HEK293T (cell line): ENCODE measurements around the gene CPM.

Experiments used
- CTCF ChIA-PET: fragments of 350-600 bp; formaldehyde crosslinking; extraction: SDS; loops from one replicate; lab custom pipeline; 2021; ENCODE audit warnings: antibody characterized with exemption, inconsistent platforms; lab: Yijun Ruan, JAX
- POLR2A ChIA-PET: fragments of 350-600 bp; formaldehyde crosslinking; extraction: SDS; loops from one replicate; lab custom pipeline; 2020; ENCODE audit warnings: antibody characterized with exemption, inconsistent platforms; lab: Yijun Ruan, JAX
- DNase-seq: peaks from one replicate; pipeline ENCODE4 v3.0.0; 2012; ENCODE audit warnings: mixed read lengths; ENCODE audit errors: extremely low spot score
- ARNT ChIP-seq: fragments of 450-650 bp; IDR thresholded peaks from 2 replicates; pipeline ENCODE4 v1.6.1; 2017; ENCODE audit warnings: mild to moderate bottlenecking
- BHLHE40 ChIP-seq: fragments of 450-650 bp; IDR thresholded peaks from 2 replicates; pipeline ENCODE4 v1.6.1; 2016; ENCODE audit warnings: mild to moderate bottlenecking, moderate library complexity, borderline replicate concordance
- CTBP1 ChIP-seq: fragments of 450-650 bp; IDR thresholded peaks from 2 replicates; pipeline ENCODE4 v1.6.1; 2016; ENCODE audit warnings: borderline replicate concordance
- ELF4 ChIP-seq: fragments of 450-650 bp; IDR thresholded peaks from 2 replicates; pipeline ENCODE4 v1.6.1; 2017; ENCODE audit warnings: antibody characterized with exemption
- FOXA1 ChIP-seq: fragments of 450-650 bp; IDR thresholded peaks from 2 replicates; pipeline ENCODE4 v1.6.1; 2016; ENCODE audit warnings: mild to moderate bottlenecking
- FOXK2 ChIP-seq: fragments of 450-650 bp; IDR thresholded peaks from 2 replicates; pipeline ENCODE4 v1.6.1; 2016; ENCODE audit warnings: mild to moderate bottlenecking
- FOXM1 ChIP-seq: fragments of 450-650 bp; IDR thresholded peaks from 2 replicates; pipeline ENCODE4 v1.6.1; 2017; ENCODE audit warnings: mild to moderate bottlenecking, borderline replicate concordance
- HDGF ChIP-seq: fragments of 450-650 bp; IDR thresholded peaks from 2 replicates; pipeline ENCODE4 v1.6.1; 2017; ENCODE audit warnings: antibody characterized with exemption, borderline replicate concordance
- L3MBTL2 ChIP-seq: fragments of 450-650 bp; conservative IDR thresholded peaks from 2 replicates; pipeline ENCODE4 v1.6.1; 2016; ENCODE audit warnings: mild to moderate bottlenecking
- LEF1 ChIP-seq: fragments of 450-650 bp; IDR thresholded peaks from 2 replicates; pipeline ENCODE4 v1.6.1; 2017; ENCODE audit warnings: mild to moderate bottlenecking, borderline replicate concordance
- NFRKB ChIP-seq: fragments of 450-650 bp; IDR thresholded peaks from 2 replicates; pipeline ENCODE4 v1.6.1; 2016; ENCODE audit warnings: mild to moderate bottlenecking, moderate library complexity
- PKNOX1 ChIP-seq: fragments of 450-650 bp; IDR thresholded peaks from 2 replicates; pipeline ENCODE4 v1.6.1; 2016
- SP1 ChIP-seq: fragments of 450-650 bp; IDR thresholded peaks from 2 replicates; pipeline ENCODE4 v1.6.1; 2017
- SUZ12 ChIP-seq: fragments of 450-650 bp; IDR thresholded peaks from 2 replicates; pipeline ENCODE4 v1.6.1; 2016; ENCODE audit warnings: mild to moderate bottlenecking
- TARDBP ChIP-seq: fragments of 450-650 bp; IDR thresholded peaks from 2 replicates; pipeline ENCODE4 v1.6.1; 2016
- ZNF384 ChIP-seq: fragments of 450-650 bp; IDR thresholded peaks from 2 replicates; pipeline ENCODE4 v1.6.1; 2016

Gene CPM

GRCh38 chr12:68932961-68933893 lies at the start of gene CPM:
Gene CPM, minus strand, starts transcription at chr12:68933171. Its CDS starts 334 bp downstream, at chr12:68932837.
- ChIA-PET CTCF (no interaction called here), POLR2A (no interaction called here)
- peak; percentile 83 for DNase-seq
- TF ChIP-seq BHLHE40: no peak
- TF ChIP-seq NFRKB: no peak
- TF ChIP-seq SUZ12: no peak
- TF ChIP-seq ARNT: no peak
- TF ChIP-seq PKNOX1: no peak
- no peak for TF ChIP-seq FOXM1
- no peak for TF ChIP-seq HDGF
- no peak for TF ChIP-seq FOXA1
- no peak for TF ChIP-seq CTBP1
- no peak for TF ChIP-seq TARDBP
- TF ChIP-seq SP1: no peak
- TF ChIP-seq ELF4: no peak

DNA sequence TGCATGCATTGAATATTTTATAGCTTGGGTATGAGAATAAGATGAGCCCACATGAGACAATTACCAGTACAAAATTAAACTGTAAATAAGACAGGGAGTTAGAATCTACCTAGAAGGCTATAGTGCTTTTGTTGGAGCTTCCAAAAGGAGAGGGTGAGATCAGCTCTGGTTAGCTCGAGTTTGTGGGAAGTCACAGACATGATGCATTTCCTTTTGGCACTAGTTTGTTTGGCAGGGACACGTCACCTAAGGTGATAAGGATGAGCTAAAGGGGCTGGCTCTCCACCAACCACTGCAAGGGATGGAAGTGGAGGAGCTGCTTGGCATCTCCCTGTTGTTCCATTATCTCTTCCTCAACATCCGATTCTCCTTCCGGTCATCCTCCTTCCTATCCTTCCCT lies 48.5 kb upstream of the CPM start:
- TF ChIP-seq BHLHE40 (no peak), LEF1 (no peak), SP1 (no peak), SUZ12 (no peak), FOXA1 (no peak), HDGF (no peak), ZNF384 (no peak), PKNOX1 (no peak), NFRKB (no peak), ARNT (no peak), CTBP1 (no peak), ELF4 (no peak), FOXK2 (no peak), L3MBTL2 (no peak)
- POLR2A ChIA-PET: no interaction called here
- DNase-seq: no peak
- CTCF ChIA-PET: no interaction called here

DNA sequence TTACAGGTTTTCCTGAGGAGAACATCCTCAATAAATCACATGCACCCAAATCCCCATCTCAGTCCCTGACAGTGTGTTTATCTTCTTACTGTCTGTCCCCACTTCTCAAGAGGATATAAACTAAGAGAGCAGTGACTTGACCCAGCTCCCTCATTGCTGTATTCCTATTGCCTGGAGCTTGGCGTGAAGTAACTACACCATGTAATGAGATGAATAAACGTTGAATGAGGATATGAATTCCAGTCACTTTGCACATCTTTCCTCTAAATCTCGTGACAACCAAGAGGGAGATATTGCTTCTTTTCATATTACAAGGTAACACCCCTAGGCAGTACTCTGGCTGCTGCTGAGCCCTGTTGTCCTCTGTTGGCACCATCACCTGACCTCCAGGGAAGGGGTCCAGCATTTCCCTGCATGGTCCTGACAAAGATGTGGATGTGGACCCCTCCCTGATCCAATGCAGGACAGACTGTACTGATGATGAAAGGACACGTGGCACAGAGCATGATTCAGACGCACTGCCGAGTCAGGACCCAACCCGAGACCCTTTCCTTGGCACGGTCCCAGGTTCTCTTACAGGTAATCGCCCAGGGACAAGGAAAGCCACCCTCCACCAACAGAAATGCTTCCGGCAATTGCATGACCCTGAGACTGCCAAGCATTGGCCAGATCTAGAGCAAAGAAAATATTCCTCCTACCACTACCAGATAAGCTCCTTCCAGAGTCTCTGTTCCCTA lies 47.7 kb upstream of the CPM start:
- no peak for DNase-seq
- CTCF ChIA-PET: no interaction called here
- TF ChIP-seq BHLHE40: no peak
- TF ChIP-seq SP1: no peak
- TF ChIP-seq ARNT: no peak
- TF ChIP-seq HDGF: no peak
- TF ChIP-seq FOXM1: no peak
- POLR2A ChIA-PET: no interaction called here

DNA sequence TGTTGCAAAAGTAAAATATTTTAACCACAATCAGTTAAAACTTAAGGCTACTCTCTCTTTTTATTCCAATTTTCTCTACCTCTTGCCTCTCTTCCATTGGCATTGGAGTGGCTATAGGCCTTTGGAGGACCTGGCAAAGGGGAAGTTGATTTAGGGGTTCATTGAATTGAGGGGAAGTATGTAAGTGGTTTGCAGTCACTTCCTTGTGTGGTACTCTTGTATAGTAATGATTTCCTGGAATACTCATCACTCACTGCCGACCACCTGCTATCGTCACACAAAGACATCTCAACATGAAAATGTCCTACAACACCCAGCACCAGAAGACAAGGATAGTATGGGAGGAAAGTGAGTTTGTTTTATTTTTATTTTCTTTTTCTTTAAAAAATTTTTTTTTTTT lies 45.7 kb upstream of the CPM start:
- TF ChIP-seq LEF1: no peak
- TF ChIP-seq ELF4: no peak
- TF ChIP-seq FOXK2: no peak
- no peak for TF ChIP-seq CTBP1
- TF ChIP-seq BHLHE40: no peak
- TF ChIP-seq FOXM1: no peak
- no peak for TF ChIP-seq L3MBTL2
- TF ChIP-seq TARDBP: no peak
- no peak for TF ChIP-seq SUZ12
- no peak for TF ChIP-seq ARNT
- no peak for TF ChIP-seq HDGF
- TF ChIP-seq FOXA1: no peak
- ChIA-PET CTCF (no interaction called here), POLR2A (no interaction called here)
- DNase-seq: no peak

- TF ChIP-seq NFRKB (no peak), SUZ12 (no peak), FOXK2 (no peak), L3MBTL2 (no peak), FOXA1 (no peak)
- ChIA-PET CTCF (no interaction called here), POLR2A (no interaction called here)
- DNase-seq: no peak
Measured at GRCh38 chr12:68977909-68978610, 45.1 kb upstream of the CPM start.

DNA sequence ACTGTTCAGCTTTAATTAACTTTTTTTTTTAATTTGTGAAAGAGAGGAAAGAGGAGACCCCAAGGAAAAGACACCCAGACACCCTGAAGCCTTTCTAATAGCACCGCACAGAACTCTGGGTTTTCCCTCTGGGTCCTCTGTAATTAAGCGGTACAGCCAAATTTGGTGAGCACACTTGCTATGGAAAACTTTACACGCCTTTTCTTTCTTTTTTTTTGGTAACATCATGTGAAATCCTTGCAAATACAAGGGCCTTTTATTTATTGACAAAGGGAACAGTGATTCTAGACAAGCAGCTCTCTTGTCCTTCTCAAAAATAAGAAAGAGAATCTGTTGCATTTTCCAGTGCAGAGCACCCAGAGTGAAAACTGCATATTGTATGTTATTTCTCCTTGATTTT lies 44.4 kb upstream of the CPM start:
- CTCF ChIA-PET: no interaction called here
- TF ChIP-seq FOXM1 (no peak), L3MBTL2 (no peak), FOXK2 (no peak), ZNF384 (no peak), NFRKB (no peak), TARDBP (no peak), HDGF (no peak), PKNOX1 (no peak), SP1 (no peak), ELF4 (no peak), CTBP1 (no peak), BHLHE40 (no peak), LEF1 (no peak), FOXA1 (no peak), SUZ12 (no peak), ARNT (no peak)
- POLR2A ChIA-PET: no interaction called here
- no peak for DNase-seq
